Neuronal stem cell (in vitro differentiated cells): Measurements from ENCODE around the gene SUGCT.

Source experiments
- DNase-seq: peaks from one replicate; pipeline ENCODE4 v3.0.0-alpha.2; 2013; ENCODE audit warnings: low spot score
- H2AFZ ChIP-seq: one replicate; pipeline ENCODE4 v1.6.1; 2013; ENCODE audit warnings: mild to moderate bottlenecking, low read length, inconsistent platforms
- H2AK5ac ChIP-seq: 2 replicates; pipeline ENCODE4 v1.6.1; 2013; ENCODE audit warnings: low read depth, mild to moderate bottlenecking, inconsistent platforms, low read length, moderate library complexity, mixed read lengths
- H2BK120ac ChIP-seq: 2 replicates; pipeline ENCODE4 v1.6.1; 2013; ENCODE audit warnings: low read depth, mild to moderate bottlenecking, inconsistent platforms, low read length, moderate library complexity, mixed read lengths
- H2BK12ac ChIP-seq: one replicate; pipeline ENCODE4 v1.6.1; 2013; ENCODE audit warnings: low read length, inconsistent platforms
- H2BK15ac ChIP-seq: 2 replicates; pipeline ENCODE4 v1.6.1; 2013; ENCODE audit warnings: mild to moderate bottlenecking, low read length, inconsistent platforms, mixed read lengths
- H2BK5ac ChIP-seq: one replicate; pipeline ENCODE4 v1.6.1; 2013; ENCODE audit warnings: inconsistent platforms, mild to moderate bottlenecking, low read length, moderate library complexity
- H3K14ac ChIP-seq: one replicate; pipeline ENCODE4 v1.6.1; 2013; ENCODE audit warnings: low read length, inconsistent platforms
- H3K18ac ChIP-seq: 2 replicates; pipeline ENCODE4 v1.6.1; 2013; ENCODE audit warnings: low read length, inconsistent platforms
- H3K23ac ChIP-seq: 2 replicates; pipeline ENCODE4 v1.6.1; 2013; ENCODE audit warnings: low read depth, mild to moderate bottlenecking, mixed read lengths, low read length, inconsistent platforms; ENCODE audit not compliant: poor library complexity
- H3K27ac ChIP-seq: replicated peaks from 3 replicates; pipeline ENCODE4 v1.5.1; 2013; ENCODE audit warnings: low read length, inconsistent platforms
- H3K27me3 ChIP-seq, 3 experiments: 2 replicates each; pipeline ENCODE4 v1.6.1; 2013; ENCODE audit warnings: low read length in 3 of 3, mild to moderate bottlenecking in 2 of 3, inconsistent platforms in 1 of 3, low read depth in 1 of 3, mixed read lengths in 1 of 3, moderate library complexity in 1 of 3; ENCODE audit not compliant: control insufficient read depth in 3 of 3, insufficient read depth in 3 of 3
- H3K36me3 ChIP-seq, 2 donors: replicated peaks in 1 of 2; 2 replicates each; pipeline ENCODE4 v1.6.1; 2013; ENCODE audit warnings: low read length in 2 of 2; ENCODE audit not compliant: control insufficient read depth in 2 of 2, insufficient read depth in 2 of 2
- H3K4ac ChIP-seq: 2 replicates; pipeline ENCODE4 v1.6.1; 2013; ENCODE audit warnings: inconsistent platforms, mild to moderate bottlenecking, low read length, moderate library complexity
- H3K4me1 ChIP-seq, 2 donors: 1 replicate in 1 of 2; 2 replicates in 1 of 2; pipeline ENCODE4 v1.6.1; 2013; ENCODE audit warnings: low read length in 2 of 2, low read depth in 1 of 2; ENCODE audit not compliant: control insufficient read depth in 2 of 2, insufficient read depth in 1 of 2
- H3K4me2 ChIP-seq: one replicate; pipeline ENCODE4 v1.6.1; 2013; ENCODE audit warnings: mild to moderate bottlenecking, low read length, inconsistent platforms; ENCODE audit not compliant: insufficient read depth, poor library complexity, severe bottlenecking
- H3K4me3 ChIP-seq, 2 donors: 2 replicates each; pipeline ENCODE4 v1.5.1; 2013; ENCODE audit warnings: low read length in 2 of 2, mild to moderate bottlenecking in 2 of 2, inconsistent platforms in 1 of 2, moderate library complexity in 1 of 2
- H3K79me1 ChIP-seq: one replicate; pipeline ENCODE4 v1.6.1; 2013; ENCODE audit warnings: low read depth, mild to moderate bottlenecking, inconsistent platforms, low read length, moderate library complexity
- H3K9ac ChIP-seq: one replicate; pipeline ENCODE4 v1.6.1; 2013; ENCODE audit warnings: mild to moderate bottlenecking, low read depth, low read length, inconsistent platforms; ENCODE audit not compliant: poor library complexity
- H3K9me3 ChIP-seq, 2 donors: replicated peaks in 1 of 2; 2 replicates each; pipeline versions ENCODE3 to v1.6.1; 2013; ENCODE audit warnings: low read length in 2 of 2, mild to moderate bottlenecking in 2 of 2, inconsistent platforms in 1 of 2, low read depth in 1 of 2, mixed read lengths in 1 of 2, moderate library complexity in 1 of 2; ENCODE audit not compliant: control insufficient read depth in 2 of 2, insufficient read depth in 1 of 2
- H4K8ac ChIP-seq: one replicate; pipeline ENCODE4 v1.6.1; 2013; ENCODE audit warnings: low read depth, mild to moderate bottlenecking, inconsistent platforms, low read length, moderate library complexity
- H4K91ac ChIP-seq: one replicate; pipeline ENCODE4 v1.6.1; 2013; ENCODE audit warnings: low read length, low read depth, mild to moderate bottlenecking, inconsistent platforms; ENCODE audit not compliant: poor library complexity
- WGBS, 2 donors: extraction: QIAGEN DNeasy Blood & Tissue Kit; methylation state at CpG; one replicate each; pipeline ENCODE4 v1.1.7; 2013; ENCODE audit warnings: missing lambda C conversion rate in 2 of 2, mixed read lengths in 1 of 2; ENCODE audit not compliant: insufficient read length in 2 of 2, insufficient replicate concordance in 1 of 2; ENCODE audit errors: extremely low coverage in 2 of 2; 5-methylcytosine and 5-hydroxymethylcytosine counted together

SUGCT gene

DNA sequence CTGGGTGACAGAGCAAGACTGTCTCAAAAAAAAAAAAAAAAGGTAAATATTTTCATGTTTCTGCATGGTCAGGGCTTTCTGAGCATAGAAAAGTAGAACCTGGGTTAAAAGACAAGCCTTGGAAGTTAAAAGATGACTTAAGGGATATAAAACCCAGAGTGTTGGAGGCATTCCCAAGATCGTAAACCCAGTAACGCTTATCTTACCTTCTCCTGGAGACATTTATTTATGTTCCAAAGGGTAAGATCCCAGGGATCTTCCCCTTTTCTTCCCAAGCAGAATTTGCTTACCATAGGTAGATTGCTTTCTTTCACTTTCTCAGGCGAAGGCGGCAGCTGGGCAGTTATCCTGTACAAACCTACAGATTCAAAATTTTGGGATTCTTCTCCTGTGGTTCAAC lies 22.2 kb downstream of the SUGCT start:
- DNase-seq: no peak
- Histone ChIP-seq H2AK5ac (no peak overlapping the region), H4K91ac (no peak overlapping the region), H3K4me2 (no peak overlapping the region), H3K36me3 (no peaks in the 10 kb centered on the region), H2BK120ac (no peak overlapping the region), H2BK15ac (no peak overlapping the region), H3K23ac (no peak overlapping the region), H2AFZ (no peak overlapping the region), H3K9ac (no peak overlapping the region), H3K4me1 (no peaks in the 10 kb centered on the region), H3K27me3 (no peaks in the 10 kb centered on the region), H4K8ac (no peak overlapping the region), H3K9me3 (no peaks in the 10 kb centered on the region), H3K79me1 (no peaks in the 10 kb centered on the region), H2BK12ac (no peak overlapping the region), H2BK5ac (no peak overlapping the region), H3K14ac (no peak overlapping the region), H3K4me3 (no peak overlapping the region), H3K27ac (no peak overlapping the region), H3K18ac (no peak overlapping the region), H3K4ac (no peak overlapping the region)
- no CpG with 5 or more reads among the region's 4 CpGs for WGBS, 2 donors

DNA sequence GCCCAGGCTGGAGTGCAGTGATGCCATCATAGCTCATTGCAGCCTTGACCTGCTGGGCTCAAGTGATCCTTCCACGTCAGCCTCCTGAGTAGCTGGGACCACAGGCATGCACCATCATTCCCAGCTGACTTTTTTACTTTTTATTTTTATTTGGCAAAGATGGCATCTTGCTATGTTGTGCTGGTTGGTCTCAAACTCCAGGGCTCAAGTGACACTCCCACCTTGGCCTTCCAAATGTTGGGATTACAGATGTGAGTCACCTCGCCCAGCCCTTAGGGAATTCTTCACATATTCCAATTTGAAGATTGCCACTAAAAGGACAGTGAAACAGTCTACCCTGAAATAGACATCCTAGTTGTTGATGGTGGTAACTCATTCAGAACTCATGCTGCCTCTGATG lies 27.7 kb downstream of the SUGCT start:
- H2BK15ac ChIP-seq: no peak overlapping the region
- no peak overlapping the region for H2AK5ac ChIP-seq
- H3K18ac ChIP-seq: no peak overlapping the region
- H2BK12ac ChIP-seq: no peak overlapping the region
- no peak overlapping the region for H3K23ac ChIP-seq
- no peaks in the 10 kb centered on the region for H3K79me1 ChIP-seq
- H3K4me3 ChIP-seq: no peak overlapping the region
- no peak overlapping the region for H3K14ac ChIP-seq
- no CpG with 5 or more reads among the region's 2 CpGs for WGBS, 2 donors
- H2BK120ac ChIP-seq: no peak overlapping the region
- H3K36me3 ChIP-seq: no peaks in the 10 kb centered on the region
- H3K27ac ChIP-seq: no peak overlapping the region
- H4K91ac ChIP-seq: no peak overlapping the region
- no peak overlapping the region for H3K9ac ChIP-seq
- no peak for DNase-seq
- H2AFZ ChIP-seq: no peak overlapping the region
- no peaks in the 10 kb centered on the region for H3K27me3 ChIP-seq
- H3K9me3 ChIP-seq: no peaks in the 10 kb centered on the region
- no peak overlapping the region for H3K4me2 ChIP-seq
- no peak overlapping the region for H2BK5ac ChIP-seq
- H3K4ac ChIP-seq: no peak overlapping the region
- H4K8ac ChIP-seq: no peak overlapping the region
- H3K4me1 ChIP-seq: no peaks in the 10 kb centered on the region

DNA sequence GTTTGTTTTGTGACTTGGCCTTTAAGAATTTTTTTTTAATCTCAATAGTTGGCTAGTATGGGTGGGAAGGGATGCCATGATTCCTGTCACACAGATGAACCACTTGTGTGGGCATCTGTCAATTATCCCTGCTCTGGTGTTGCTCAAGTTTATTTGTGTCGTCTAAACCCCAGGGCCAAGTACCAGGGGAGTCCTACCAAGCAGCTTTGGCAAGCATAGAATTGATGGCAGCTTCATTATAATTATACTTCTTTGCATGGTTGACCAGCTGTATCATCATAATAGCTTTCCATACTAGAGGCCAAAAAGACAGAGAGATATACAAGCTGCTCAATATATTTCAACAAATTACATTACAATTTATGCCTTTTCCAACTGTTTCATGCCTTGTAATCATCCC lies 30.4 kb downstream of the SUGCT start:
- WGBS, 2 donors: no CpG with 5 or more reads among the region's 1 CpG
- Histone ChIP-seq H3K27me3 (no peaks in the 10 kb centered on the region), H2AFZ (no peak overlapping the region), H3K79me1 (no peaks in the 10 kb centered on the region), H2AK5ac (no peak overlapping the region), H3K18ac (no peak overlapping the region), H4K8ac (no peak overlapping the region), H4K91ac (no peak overlapping the region), H3K4me1 (no peaks in the 10 kb centered on the region), H3K14ac (no peak overlapping the region), H3K4me3 (no peak overlapping the region), H2BK120ac (no peak overlapping the region), H3K9ac (no peak overlapping the region), H2BK15ac (no peak overlapping the region), H3K36me3 (no peaks in the 10 kb centered on the region), H3K4me2 (no peak overlapping the region), H3K23ac (no peak overlapping the region), H3K4ac (no peak overlapping the region), H3K27ac (no peak overlapping the region), H3K9me3 (no peaks in the 10 kb centered on the region), H2BK5ac (no peak overlapping the region), H2BK12ac (no peak overlapping the region)
- no peak for DNase-seq

DNA sequence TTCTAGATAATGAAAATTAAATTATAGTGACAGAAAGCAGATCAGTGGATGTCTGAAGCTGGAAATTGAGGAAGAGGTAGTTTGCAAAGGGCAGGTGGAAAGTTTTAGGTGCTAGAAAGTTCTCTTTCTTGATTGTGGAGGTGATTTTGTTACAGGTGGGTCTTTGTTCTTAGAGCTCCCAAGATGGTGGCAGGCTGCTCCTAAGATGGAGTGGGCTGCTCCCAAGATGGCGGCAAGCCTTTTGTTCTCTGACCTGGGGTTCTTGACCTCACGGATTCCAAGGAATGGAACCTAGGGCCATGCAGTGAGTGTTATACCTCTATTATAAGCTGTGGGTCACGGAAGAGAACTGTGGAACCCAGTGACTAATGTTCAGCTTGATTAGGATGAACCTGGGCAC lies 32.5 kb downstream of the SUGCT start:
- Histone ChIP-seq H2BK12ac (no peak overlapping the region), H4K8ac (no peak overlapping the region), H2BK120ac (no peak overlapping the region), H3K9ac (no peak overlapping the region), H3K27ac (no peak overlapping the region), H2BK5ac (no peak overlapping the region), H3K27me3 (no peaks in the 10 kb centered on the region), H2AK5ac (no peak overlapping the region), H3K36me3 (no peaks in the 10 kb centered on the region), H3K23ac (no peak overlapping the region), H3K79me1 (no peaks in the 10 kb centered on the region), H3K9me3 (no peaks in the 10 kb centered on the region), H4K91ac (no peak overlapping the region), H3K4me3 (no peak overlapping the region), H3K4me2 (no peak overlapping the region), H3K14ac (no peak overlapping the region), H3K4ac (no peak overlapping the region), H2AFZ (no peak overlapping the region), H2BK15ac (no peak overlapping the region), H3K4me1 (no peaks in the 10 kb centered on the region), H3K18ac (no peak overlapping the region)
- no peak for DNase-seq
- no CpG with 5 or more reads among the region's 3 CpGs for WGBS, 2 donors
